OCI-LY3 (cell line): ENCODE results near the gene CFAP46.

ENCODE experiments used
- EZH2phosphoT487 ChIP-seq: fragments of 200-600 bp; shearing (Covaris generic); IDR thresholded peaks from 2 replicates; pipeline ENCODE4 v1.6.1; 2018; ENCODE audit warnings: antibody characterized with exemption, mixed run types, low read depth
- TF ChIP-seq, protein P1 (sequence below): fragments of 200-600, 300-600 bp; sonication (generic); IDR thresholded peaks from 2 replicates; pipeline ENCODE4 v1.5.1; 2014; ENCODE audit warnings: antibody characterized with exemption, low read length, low read depth

DNA sequence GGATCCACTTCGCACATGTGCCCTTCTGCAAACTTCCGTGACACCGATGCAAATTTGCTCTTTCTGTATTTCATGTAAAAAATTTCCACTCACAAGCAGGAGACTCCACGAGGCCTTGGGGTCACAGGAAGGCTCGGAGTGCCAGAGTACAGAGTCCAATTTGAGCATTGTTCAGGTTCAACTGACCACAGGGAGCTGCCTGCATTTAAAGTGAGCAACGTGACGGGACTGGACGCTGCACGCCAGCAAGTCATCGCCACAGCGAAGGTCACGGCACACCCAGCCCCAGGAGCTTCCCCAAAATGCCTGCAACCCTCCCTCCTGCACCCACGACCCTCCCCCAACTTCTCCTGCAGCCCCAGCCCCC is 115.0 kb downstream of the CFAP46 start:
- TF ChIP-seq, protein P1, sequence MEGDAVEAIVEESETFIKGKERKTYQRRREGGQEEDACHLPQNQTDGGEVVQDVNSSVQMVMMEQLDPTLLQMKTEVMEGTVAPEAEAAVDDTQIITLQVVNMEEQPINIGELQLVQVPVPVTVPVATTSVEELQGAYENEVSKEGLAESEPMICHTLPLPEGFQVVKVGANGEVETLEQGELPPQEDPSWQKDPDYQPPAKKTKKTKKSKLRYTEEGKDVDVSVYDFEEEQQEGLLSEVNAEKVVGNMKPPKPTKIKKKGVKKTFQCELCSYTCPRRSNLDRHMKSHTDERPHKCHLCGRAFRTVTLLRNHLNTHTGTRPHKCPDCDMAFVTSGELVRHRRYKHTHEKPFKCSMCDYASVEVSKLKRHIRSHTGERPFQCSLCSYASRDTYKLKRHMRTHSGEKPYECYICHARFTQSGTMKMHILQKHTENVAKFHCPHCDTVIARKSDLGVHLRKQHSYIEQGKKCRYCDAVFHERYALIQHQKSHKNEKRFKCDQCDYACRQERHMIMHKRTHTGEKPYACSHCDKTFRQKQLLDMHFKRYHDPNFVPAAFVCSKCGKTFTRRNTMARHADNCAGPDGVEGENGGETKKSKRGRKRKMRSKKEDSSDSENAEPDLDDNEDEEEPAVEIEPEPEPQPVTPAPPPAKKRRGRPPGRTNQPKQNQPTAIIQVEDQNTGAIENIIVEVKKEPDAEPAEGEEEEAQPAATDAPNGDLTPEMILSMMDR = no peak
- no peak for TF ChIP-seq EZH2phosphoT487
